GM20000 (cell line): ENCODE data around the gene GPR137.

Experiments
- DNase-seq: peaks from one replicate; pipeline ENCODE4 v3.0.0; 2012; ENCODE audit warnings: low spot score
- TF ChIP-seq, protein P1 (sequence below): IDR thresholded peaks from 2 replicates; pipeline ENCODE4 v1.5.1; 2012; ENCODE audit warnings: mild to moderate bottlenecking, control low read depth; ENCODE audit errors: extremely low read depth, missing control alignments

GPR137 gene

DNA sequence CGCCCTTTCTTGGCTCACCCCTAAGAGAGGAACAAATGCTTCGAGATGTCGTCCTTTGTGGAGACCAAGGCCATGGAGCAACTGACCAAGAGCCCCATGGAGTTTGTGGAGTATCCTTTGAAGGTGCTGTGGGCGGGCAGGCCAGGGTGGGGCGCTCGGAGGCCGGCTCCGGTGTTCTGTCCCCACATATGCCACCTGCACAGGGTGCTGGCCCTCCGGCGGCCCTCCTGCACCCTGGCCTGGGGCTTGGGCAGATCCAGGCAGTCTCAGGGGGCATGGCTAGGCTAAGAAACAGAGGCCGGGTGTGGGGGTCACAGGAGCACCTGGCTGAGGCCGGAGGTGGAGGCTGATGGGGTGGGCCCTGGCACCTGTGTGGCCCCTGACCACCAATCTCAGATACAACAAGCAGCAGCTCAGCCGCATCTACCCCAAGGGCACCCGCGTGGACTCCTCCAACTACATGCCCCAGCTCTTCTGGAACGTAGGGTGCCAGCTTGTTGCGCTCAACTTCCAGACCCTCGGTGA lies 24.0 kb upstream of the GPR137 start:
- no peak for DNase-seq
- TF ChIP-seq, protein P1, sequence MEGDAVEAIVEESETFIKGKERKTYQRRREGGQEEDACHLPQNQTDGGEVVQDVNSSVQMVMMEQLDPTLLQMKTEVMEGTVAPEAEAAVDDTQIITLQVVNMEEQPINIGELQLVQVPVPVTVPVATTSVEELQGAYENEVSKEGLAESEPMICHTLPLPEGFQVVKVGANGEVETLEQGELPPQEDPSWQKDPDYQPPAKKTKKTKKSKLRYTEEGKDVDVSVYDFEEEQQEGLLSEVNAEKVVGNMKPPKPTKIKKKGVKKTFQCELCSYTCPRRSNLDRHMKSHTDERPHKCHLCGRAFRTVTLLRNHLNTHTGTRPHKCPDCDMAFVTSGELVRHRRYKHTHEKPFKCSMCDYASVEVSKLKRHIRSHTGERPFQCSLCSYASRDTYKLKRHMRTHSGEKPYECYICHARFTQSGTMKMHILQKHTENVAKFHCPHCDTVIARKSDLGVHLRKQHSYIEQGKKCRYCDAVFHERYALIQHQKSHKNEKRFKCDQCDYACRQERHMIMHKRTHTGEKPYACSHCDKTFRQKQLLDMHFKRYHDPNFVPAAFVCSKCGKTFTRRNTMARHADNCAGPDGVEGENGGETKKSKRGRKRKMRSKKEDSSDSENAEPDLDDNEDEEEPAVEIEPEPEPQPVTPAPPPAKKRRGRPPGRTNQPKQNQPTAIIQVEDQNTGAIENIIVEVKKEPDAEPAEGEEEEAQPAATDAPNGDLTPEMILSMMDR = no peak

DNA sequence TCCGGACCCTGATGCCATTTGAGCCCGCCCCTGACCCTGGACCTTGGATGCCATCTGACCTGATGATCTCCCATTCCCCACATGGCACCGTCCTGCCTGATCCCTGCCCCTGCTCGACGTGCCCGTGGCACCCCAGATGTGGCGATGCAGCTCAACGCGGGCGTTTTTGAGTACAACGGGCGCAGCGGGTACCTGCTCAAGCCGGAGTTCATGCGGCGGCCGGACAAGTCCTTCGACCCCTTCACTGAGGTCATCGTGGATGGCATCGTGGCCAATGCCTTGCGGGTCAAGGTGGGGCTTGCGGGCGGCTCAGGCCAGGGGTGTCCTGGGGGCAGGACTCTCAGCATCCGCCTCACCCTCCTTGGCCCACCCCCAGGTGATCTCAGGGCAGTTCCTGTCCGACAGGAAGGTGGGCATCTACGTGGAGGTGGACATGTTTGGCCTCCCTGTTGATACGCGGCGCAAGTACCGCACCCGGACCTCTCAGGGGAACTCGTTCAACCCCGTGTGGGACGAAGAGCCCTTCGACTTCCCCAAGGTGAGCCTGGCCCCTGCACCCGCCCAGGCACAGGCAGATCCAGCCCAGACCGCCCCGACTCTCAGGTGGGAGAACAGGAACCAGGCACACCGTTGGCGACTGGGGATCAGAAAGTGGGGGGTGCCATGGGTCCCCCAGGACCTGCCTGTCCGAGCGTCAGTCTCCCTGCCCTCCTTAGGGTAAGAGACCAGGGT lies 23.2 kb upstream of the GPR137 start:
- no peak for DNase-seq
- TF ChIP-seq, protein P1 = no peak

DNA sequence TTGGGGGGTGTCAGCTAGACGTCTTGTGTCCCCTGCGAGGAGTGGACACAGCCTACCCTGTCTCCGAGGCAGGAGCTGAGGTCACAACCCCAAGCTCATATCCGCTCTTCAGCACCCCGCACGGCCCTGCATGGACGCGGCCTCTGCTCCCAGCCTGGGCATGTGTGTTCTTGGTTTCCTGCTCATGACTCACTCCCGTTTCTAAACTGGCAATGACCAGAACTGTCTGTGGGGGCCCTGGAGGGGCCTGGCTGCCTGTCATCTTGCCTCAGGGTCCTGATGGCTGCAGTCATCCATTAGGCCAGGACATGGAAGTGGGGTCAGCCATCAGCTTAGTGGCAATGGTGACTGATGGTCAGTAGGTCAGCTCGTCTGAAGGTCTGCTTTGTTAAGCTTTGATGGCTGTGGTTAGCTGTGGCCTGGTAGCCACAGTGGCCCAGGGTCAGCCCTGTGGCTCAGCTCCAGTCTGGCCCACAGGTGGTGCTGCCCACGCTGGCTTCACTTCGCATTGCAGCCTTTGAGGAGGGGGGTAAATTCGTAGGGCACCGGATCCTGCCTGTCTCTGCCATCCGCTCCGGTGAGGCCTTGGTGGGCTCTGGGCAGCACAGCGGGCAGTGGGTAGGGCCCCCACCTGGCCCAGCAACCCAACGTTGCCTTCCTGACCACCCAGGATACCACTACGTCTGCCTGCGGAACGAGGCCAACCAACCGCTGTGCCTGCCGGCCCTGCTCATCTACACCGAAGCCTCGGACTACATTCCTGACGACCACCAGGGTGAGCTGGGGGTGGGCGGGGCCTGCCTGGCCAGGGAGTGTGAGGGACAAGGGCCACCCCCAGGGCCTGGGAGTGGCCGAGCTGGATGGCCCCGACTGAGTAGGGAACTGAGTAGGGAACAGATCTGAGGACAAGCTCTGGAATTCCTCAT lies 22.4 kb upstream of the GPR137 start:
- TF ChIP-seq, protein P1 = no peak
- DNase-seq = no peak

DNA sequence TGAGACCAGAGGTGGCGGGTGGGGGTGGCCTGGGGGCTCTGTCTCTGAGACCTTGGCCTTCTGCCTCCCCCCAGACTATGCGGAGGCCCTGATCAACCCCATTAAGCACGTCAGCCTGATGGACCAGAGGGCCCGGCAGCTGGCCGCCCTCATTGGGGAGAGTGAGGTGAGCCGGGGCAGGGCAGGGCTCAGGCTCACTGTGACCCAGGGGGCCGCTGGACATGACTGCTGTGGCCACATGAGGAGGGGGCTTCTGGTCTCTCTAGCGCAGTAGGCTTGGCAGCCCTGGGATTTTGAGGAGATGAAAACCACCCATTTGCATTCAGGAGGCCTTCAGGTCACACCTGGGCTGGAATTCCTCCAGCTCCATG lies 21.7 kb upstream of the GPR137 start:
- TF ChIP-seq, protein P1 = no peak
- no peak for DNase-seq

DNA sequence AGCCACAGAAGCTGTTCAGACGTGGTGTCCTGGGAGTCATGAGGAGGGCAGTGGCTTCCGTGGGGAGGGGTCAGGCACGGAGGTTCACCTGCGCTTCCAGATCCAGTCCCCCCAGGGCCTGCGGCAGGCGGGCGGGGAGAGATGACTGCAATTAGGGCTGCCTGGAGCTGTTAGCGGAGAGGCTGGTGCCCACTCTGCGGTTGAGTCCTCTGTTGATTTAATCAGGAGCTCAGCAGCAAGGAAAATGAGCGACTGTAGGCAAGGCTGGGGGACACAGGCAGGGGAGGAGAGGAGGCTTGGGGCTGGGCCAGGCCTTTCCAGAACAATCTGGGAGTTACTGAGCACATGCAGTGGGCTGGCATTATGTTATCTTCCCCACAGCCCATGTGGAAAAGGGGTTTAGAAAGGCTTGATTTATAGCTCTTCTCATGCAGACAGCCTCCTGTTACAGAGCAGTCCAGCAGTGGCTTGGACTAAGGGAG lies 21.2 kb upstream of the GPR137 start:
- TF ChIP-seq, protein P1 = no peak
- no peak for DNase-seq

DNA sequence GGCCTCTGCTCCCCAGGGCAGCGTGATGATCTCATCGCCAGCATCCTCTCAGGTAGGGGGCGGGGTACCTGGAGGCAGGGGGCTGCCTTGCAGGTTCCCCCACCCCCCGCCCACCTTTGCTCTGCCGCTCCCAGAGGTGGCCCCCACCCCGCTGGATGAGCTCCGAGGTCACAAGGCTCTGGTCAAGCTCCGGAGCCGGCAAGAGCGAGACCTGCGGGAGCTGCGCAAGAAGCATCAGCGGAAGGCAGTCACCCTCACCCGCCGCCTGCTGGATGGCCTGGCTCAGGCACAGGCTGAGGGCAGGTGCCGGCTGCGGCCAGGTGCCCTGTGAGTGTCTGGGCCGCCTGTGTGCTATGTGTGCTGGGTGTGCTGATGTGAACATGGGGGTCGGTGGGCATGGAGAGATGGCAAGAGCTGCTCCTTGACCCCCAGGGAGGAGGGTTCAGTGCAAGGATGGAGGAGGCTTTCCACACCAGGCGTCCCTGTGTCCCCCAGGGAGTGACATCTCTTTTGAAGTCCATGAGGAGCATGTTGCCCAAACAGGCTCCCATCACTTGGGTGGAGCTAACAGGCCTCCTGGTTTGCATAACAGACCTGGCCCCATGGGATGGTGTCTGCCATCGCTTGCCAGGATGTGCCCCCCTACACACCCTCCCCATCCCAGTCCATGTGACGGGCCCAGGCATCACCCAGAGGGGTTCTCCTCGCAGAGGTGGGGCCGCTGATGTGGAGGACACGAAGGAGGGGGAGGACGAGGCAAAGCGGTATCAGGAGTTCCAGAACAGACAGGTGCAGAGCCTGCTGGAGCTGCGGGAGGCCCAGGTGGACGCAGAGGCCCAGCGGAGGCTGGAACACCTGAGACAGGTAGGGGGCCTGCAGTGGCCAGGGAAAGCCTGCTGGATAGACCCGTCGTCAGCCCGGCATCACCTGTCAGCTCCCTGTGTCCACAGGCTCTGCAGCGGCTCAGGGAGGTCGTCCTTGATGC lies 20.2 kb upstream of the GPR137 start:
- TF ChIP-seq, protein P1 = no peak
- no peak for DNase-seq
